ENCODE data around the gene CHMP4A.

CHMP4A gene

DNA sequence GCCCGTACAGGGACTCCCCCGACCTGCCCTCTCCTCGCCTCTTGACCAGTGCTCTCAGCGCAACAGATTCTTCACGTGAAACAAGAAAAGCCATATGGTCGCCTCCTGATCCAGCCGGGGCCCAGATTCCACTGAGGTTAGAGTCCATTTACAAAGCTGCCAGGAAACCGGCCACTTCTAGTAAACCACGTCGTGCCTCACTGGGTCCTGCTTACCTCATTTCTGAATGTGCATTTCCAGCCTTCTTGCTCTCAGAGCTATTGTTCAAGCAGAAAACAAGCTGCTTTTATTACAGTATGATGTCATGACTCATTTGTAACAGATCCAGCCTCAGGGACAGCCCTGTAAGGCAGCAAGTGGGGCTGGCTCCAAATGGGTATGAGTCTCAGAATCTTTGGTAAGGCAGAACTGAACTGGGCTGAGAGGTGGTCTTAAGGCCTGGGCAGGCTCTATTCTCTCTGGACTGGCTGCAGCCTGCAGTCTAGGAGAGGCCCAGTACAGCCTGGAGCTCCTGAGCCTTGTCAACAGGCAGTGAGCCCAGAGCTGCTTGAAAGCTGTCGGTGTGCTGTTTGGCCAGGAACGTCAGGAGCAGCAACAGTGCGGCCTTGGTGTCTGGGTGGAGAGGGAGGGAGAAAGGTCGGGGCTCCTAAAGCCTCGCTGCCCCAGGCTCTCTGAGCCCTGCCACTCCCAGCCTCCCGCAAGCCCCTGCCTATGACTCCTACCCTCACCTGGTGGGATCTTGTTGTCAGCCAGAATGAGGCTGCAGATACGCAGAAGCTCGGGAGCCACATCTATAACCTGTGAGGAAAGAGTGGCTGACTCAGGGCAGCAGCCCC lies 33.1 kb downstream of the CHMP4A start:
- DNase-seq (ENCODE audit: low spot score) = peak; percentile 63
- no peak overlapping the region for H3K27ac ChIP-seq (ENCODE audit: poor library complexity, severe bottlenecking)

DNA sequence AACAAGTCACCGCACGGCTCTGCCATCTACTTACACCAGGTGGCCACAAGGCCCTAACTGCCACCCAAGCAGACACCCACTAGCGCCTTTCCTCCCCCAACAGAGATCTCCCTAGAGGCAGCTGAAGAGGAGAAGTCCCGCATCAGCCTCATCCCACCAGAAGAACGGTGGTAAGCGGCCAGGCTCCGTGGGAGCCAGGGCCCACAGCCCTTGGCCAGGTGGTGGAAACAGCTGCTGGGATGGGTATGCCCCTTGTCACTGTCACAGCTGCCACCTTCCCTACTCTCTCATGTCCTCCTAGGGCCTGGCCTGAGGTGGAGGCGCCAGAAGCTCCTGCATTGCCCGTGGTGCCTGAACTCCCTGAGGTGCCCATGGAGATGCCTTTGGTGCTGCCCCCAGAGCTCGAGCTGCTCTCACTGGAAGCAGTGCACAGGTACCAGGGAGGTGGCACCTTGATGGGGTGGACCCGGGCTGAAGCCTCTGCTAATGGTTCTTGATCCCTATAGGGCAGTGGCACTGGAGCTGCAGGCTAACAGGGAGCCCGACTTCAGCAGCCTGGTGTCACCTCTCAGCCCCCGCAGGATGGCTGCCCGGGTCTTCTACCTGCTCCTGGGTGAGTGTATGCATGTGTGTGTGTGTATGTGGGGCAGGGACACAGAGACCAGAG lies 33.9 kb downstream of the CHMP4A start:
- Histone ChIP-seq H3K27me3 (ENCODE audit: insufficient read depth, poor library complexity, severe bottlenecking) (no peaks in the 10 kb centered on the region), H3K27ac (ENCODE audit: poor library complexity, severe bottlenecking) (no peak overlapping the region), H3K36me3 (ENCODE audit: low read depth) (peaks cover 46% of the 10 kb centered on the region), H3K9me3 (ENCODE audit: severe bottlenecking) (no peaks in the 10 kb centered on the region), H3K4me1 (ENCODE audit: insufficient read depth, poor library complexity, severe bottlenecking) (no peaks in the 10 kb centered on the region), H3K4me3 (ENCODE audit: severe bottlenecking) (no peak overlapping the region)
- ATAC-seq (ENCODE audit: low read depth) (no peak; the same call in 2 of the 3 replicates), DNase-seq (ENCODE audit: low spot score) (peak; percentile 62)
- TF ChIP-seq CTCF (IDR thresholded peaks at IDR 0.05; ENCODE audit: poor library complexity, severe bottlenecking) = no peak

More for the DNA sequence above, 33.1 kb downstream of the CHMP4A start:
- Histone ChIP-seq H3K36me3 (ENCODE audit: low read depth) (peaks cover 54% of the 10 kb centered on the region), H3K4me3 (ENCODE audit: severe bottlenecking) (no peak overlapping the region), H3K9me3 (ENCODE audit: severe bottlenecking) (no peaks in the 10 kb centered on the region), H3K27me3 (ENCODE audit: insufficient read depth, poor library complexity, severe bottlenecking) (no peaks in the 10 kb centered on the region), H3K4me1 (ENCODE audit: insufficient read depth, poor library complexity, severe bottlenecking) (no peaks in the 10 kb centered on the region)
- no peak for TF ChIP-seq CTCF (IDR thresholded peaks at IDR 0.05; ENCODE audit: poor library complexity, severe bottlenecking)
- peak; percentile 8; the same call in 2 of the 3 replicates for ATAC-seq (ENCODE audit: low read depth)

DNA sequence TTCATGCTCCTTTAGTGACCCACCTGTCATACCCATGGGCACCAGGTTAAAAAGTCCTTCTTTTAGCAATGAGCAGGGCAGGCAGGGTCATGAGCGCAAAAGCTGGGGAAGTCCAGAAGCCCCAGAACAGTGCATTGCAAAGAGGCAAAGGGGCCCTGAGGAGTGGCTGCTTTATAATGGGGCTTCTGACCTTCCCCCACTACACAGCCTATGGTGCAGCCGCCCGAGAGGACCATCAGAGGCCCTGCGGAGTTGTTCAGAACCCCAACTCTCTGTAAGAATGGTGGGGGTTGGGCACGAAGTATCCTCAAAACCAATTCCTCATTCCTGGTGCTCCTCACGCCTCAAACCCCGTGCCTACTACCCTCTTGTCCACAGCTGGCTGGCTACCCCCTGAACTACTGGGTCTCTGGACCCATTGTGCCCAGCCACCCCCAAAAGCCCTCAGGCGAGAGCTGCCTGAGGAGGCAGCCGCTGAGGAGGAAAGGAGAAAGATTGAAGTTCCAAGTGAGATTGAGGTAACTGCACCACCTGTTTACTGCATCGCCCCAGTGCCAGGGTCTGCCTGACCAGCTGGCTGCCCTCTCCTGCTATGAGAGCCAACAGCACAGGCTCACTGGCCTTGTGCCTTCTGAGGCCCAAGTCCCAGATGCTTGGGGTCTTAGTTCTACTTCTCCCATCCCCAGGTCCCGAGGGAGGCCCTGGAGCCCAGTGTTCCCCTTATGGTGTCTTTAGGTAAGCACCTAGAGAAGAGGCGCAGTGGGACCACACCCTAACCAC lies 34.7 kb downstream of the CHMP4A start:
- Histone ChIP-seq H3K9me3 (ENCODE audit: severe bottlenecking) (no peaks in the 10 kb centered on the region), H3K4me1 (ENCODE audit: insufficient read depth, poor library complexity, severe bottlenecking) (no peaks in the 10 kb centered on the region), H3K4me3 (ENCODE audit: severe bottlenecking) (no peak overlapping the region), H3K27me3 (ENCODE audit: insufficient read depth, poor library complexity, severe bottlenecking) (no peaks in the 10 kb centered on the region), H3K27ac (ENCODE audit: poor library complexity, severe bottlenecking) (no peak overlapping the region), H3K36me3 (ENCODE audit: low read depth) (peaks cover 41% of the 10 kb centered on the region)
- ATAC-seq (ENCODE audit: low read depth) (no peak), DNase-seq (ENCODE audit: low spot score) (peak; percentile 59)
- TF ChIP-seq CTCF (IDR thresholded peaks at IDR 0.05; ENCODE audit: poor library complexity, severe bottlenecking) = no peak

- Histone ChIP-seq H3K4me1 (ENCODE audit: insufficient read depth, poor library complexity, severe bottlenecking) (no peaks in the 10 kb centered on the region), H3K36me3 (ENCODE audit: low read depth) (peaks cover 34% of the 10 kb centered on the region), H3K27me3 (ENCODE audit: insufficient read depth, poor library complexity, severe bottlenecking) (no peaks in the 10 kb centered on the region), H3K27ac (ENCODE audit: poor library complexity, severe bottlenecking) (no peak overlapping the region), H3K9me3 (ENCODE audit: severe bottlenecking) (no peaks in the 10 kb centered on the region), H3K4me3 (ENCODE audit: severe bottlenecking) (no peak overlapping the region)
- TF ChIP-seq CTCF (IDR thresholded peaks at IDR 0.05; ENCODE audit: poor library complexity, severe bottlenecking) = no peak
- ATAC-seq (ENCODE audit: low read depth) = no peak
- peak; percentile 59 for DNase-seq (ENCODE audit: low spot score)
These were observed 35.4 kb downstream of the CHMP4A start for GRCh38 chr14:24177891-24178290.
